22Rv1 (cell line): ENCODE results near the gene ATG14.

Source experiments
- ZFX ChIP-seq: fragments of 450-650 bp; IDR thresholded peaks from 2 replicates; pipeline ENCODE4 v1.6.1; 2017; ENCODE audit warnings: antibody characterized with exemption, borderline replicate concordance
- TF ChIP-seq, protein P1 (sequence below): fragments of 450-650 bp; IDR thresholded peaks from 2 replicates; pipeline ENCODE4 v1.5.1; 2017; ENCODE audit warnings: mild to moderate bottlenecking

DNA sequence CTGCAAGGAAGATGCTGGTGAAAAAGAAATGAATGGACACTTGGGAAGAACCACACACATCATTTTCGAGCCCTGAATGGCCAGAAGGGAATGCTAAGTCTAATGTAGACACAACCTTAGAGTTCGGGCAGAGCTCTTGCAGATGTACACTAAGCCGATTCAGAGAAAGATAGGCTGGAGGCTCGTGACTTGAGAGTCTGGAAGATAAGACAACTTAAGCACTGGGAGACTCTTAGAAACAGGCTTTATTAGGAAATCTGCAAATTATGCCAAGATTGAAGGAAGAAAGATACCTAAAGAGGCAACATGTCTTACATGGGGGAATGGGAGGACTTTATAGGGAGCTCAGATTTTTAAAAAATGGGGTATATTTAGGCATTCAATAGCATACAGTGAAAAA lies 15.3 kb upstream of the ATG14 start:
- TF ChIP-seq, protein P1, sequence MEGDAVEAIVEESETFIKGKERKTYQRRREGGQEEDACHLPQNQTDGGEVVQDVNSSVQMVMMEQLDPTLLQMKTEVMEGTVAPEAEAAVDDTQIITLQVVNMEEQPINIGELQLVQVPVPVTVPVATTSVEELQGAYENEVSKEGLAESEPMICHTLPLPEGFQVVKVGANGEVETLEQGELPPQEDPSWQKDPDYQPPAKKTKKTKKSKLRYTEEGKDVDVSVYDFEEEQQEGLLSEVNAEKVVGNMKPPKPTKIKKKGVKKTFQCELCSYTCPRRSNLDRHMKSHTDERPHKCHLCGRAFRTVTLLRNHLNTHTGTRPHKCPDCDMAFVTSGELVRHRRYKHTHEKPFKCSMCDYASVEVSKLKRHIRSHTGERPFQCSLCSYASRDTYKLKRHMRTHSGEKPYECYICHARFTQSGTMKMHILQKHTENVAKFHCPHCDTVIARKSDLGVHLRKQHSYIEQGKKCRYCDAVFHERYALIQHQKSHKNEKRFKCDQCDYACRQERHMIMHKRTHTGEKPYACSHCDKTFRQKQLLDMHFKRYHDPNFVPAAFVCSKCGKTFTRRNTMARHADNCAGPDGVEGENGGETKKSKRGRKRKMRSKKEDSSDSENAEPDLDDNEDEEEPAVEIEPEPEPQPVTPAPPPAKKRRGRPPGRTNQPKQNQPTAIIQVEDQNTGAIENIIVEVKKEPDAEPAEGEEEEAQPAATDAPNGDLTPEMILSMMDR: no peak
- TF ChIP-seq ZFX: no peak
